ENCODE data around the gene APC. TPM values are rescaled to one million over a fixed set of nuclear protein-coding genes. Genes with fewer than 3 reads are reported as not detected.

The APC gene
- total and polyA plus RNA-seq, 2 of the 8 experiments (the other 6 are each of a cell fraction or from before 2014, with no cell fraction given), result 6.8 to 41.9 TPM

DNA sequence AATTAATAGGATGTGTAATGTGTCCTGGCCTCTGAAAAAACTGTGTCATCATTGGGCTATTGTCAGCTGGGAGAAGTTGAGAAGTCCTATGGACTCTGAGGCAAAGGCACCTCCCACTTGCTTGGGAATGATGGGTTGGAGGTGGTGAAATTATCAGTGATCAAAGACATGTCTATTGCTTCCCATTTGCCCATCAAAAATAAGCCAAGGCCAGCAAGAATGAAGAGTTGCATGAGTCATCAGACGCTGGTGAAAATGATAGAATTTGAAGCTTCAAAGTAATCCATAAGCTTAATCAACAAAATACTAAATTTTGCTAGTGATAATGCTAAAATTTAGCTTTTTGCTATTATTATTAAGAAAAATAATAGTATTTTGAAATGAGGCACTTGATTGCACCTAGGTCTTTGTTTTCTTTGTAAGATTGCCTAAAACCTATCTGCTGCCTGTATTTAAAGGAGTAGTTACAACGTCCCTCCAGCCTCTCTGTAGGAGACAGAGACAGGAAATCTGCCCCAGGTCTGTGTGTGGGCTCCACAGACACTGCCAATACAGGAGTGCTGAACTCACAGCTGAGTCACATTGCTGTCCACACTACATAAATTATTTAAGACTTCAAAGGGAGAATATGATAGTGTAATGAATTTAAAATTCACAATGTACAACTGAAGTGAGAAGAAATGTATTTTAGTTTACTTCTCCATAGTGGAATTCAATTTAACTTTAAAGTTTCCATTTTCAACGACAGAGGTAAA lies 48.4 kb upstream of the APC start (continued):
- no peak for TF ChIP-seq EP300 (IDR thresholded peaks at IDR 0.05; ENCODE audit: borderline replicate concordance in 1 of 2, low read depth in 2 of 2, low read length in 2 of 2)
- TF ChIP-seq JUN (IDR thresholded peaks at IDR 0.05; ENCODE audit: low read depth, low read length), result no peak
- TF ChIP-seq, protein P1, sequence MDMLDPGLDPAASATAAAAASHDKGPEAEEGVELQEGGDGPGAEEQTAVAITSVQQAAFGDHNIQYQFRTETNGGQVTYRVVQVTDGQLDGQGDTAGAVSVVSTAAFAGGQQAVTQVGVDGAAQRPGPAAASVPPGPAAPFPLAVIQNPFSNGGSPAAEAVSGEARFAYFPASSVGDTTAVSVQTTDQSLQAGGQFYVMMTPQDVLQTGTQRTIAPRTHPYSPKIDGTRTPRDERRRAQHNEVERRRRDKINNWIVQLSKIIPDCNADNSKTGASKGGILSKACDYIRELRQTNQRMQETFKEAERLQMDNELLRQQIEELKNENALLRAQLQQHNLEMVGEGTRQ (IDR thresholded peaks at IDR 0.05; ENCODE audit: low read length), result no peak
- TF ChIP-seq HDAC2 (IDR thresholded peaks at IDR 0.05; ENCODE audit: borderline replicate concordance in 1 of 2, low read depth in 2 of 2, low read length in 2 of 2), result no peak
- no peak for TF ChIP-seq RBBP5 (IDR thresholded peaks at IDR 0.05; ENCODE audit: borderline replicate concordance, low read depth, low read length)
- TF ChIP-seq SP2 (IDR thresholded peaks at IDR 0.05; ENCODE audit: low read length), result no peak
